Neural cell (in vitro differentiated cells): ENCODE results near the gene ENAH. TPM values are rescaled to one million over a fixed set of nuclear protein-coding genes. Genes with fewer than 3 reads are reported as not detected.

Source experiments
- H2AFZ ChIP-seq: fragments of 200-600, 300-800 bp; sonication (generic), shearing (Covaris generic); 2 replicates; pipeline ENCODE4 v1.6.0; 2014; ENCODE audit warnings: low read depth, mild to moderate bottlenecking, antibody characterized with exemption, low read length, moderate library complexity
- H3F3A ChIP-seq: fragments of 200-600 bp; shearing (Covaris generic); 2 replicates; pipeline ENCODE4 v1.6.1; 2016; ENCODE audit warnings: mild to moderate bottlenecking, moderate library complexity, mixed read lengths, antibody characterized with exemption, low read length; ENCODE audit not compliant: insufficient read depth, poor library complexity, severe bottlenecking
- H3K27ac ChIP-seq: fragments of 200-600, 300-800 bp; sonication (generic), shearing (Covaris generic); 2 replicates; pipeline ENCODE4 v1.5.1; 2014; ENCODE audit warnings: mild to moderate bottlenecking, low read length, moderate library complexity
- H3K27me3 ChIP-seq: fragments of 300-800, 200-600 bp; sonication (generic), shearing (Covaris generic); 2 replicates; pipeline ENCODE4 v1.6.0; 2014; ENCODE audit warnings: mild to moderate bottlenecking, low read depth, low read length, moderate library complexity; ENCODE audit not compliant: insufficient read depth
- H3K36me3 ChIP-seq: fragments of 300-800, 200-600 bp; sonication (generic), shearing (Covaris generic); 2 replicates; pipeline ENCODE4 v1.5.1; 2014; ENCODE audit warnings: mild to moderate bottlenecking, antibody characterized with exemption, low read length, moderate library complexity; ENCODE audit not compliant: insufficient read depth
- H3K4me2 ChIP-seq: fragments of 300-800, 200-600 bp; sonication (generic), shearing (Covaris generic); 2 replicates; pipeline ENCODE4 v1.6.0; 2014; ENCODE audit warnings: mild to moderate bottlenecking, low read length
- H3K4me3 ChIP-seq: fragments of 300-800, 200-600 bp; sonication (generic), shearing (Covaris generic); 2 replicates; pipeline ENCODE4 v1.5.1; 2014; ENCODE audit warnings: mild to moderate bottlenecking, low read length, moderate library complexity
- H3K79me2 ChIP-seq: fragments of 200-600 bp; shearing (Covaris generic); replicated peaks from 2 replicates; pipeline ENCODE4 v1.6.0; 2014; ENCODE audit warnings: mild to moderate bottlenecking, low read length, moderate library complexity; ENCODE audit not compliant: insufficient read depth
- H3K9ac ChIP-seq: fragments of 300-800, 200-600 bp; sonication (generic), shearing (Covaris generic); 2 replicates; pipeline ENCODE4 v1.6.1; 2016; ENCODE audit warnings: mild to moderate bottlenecking, low read length, mixed read lengths
- H3K9me2 ChIP-seq: fragments of 200-600 bp; shearing (Covaris generic); 2 replicates; pipeline ENCODE4 v1.6.1; 2016; ENCODE audit warnings: mild to moderate bottlenecking, low read length, mixed read lengths; ENCODE audit not compliant: insufficient read depth
- H3K9me3 ChIP-seq: fragments of 200-600, 300-800 bp; sonication (generic), shearing (Covaris generic); 2 replicates; pipeline ENCODE4 v1.6.1; 2016; ENCODE audit warnings: mild to moderate bottlenecking, mixed run types, low read length, moderate library complexity, mixed read lengths
- H4K20me1 ChIP-seq: fragments of 200-600 bp; shearing (Covaris generic); 2 replicates; pipeline ENCODE4 v1.6.1; 2016; ENCODE audit warnings: mild to moderate bottlenecking, mixed run types; ENCODE audit not compliant: insufficient read depth
- EP300 ChIP-seq: fragments of 450-650 bp; conservative IDR thresholded peaks from 2 replicates; pipeline ENCODE4 v1.6.1; 2014; ENCODE audit warnings: antibody characterized with exemption, mild to moderate bottlenecking, moderate library complexity; ENCODE audit not compliant: poor library complexity, severe bottlenecking
- EZH2 ChIP-seq: fragments of 200-600, 300-800 bp; shearing (Covaris generic), sonication (generic); IDR thresholded peaks from 2 replicates; pipeline ENCODE4 v1.6.1; 2014; ENCODE audit warnings: antibody characterized with exemption, low read length, borderline replicate concordance, mild to moderate bottlenecking; ENCODE audit not compliant: insufficient read depth, poor library complexity, severe bottlenecking
- MXI1 ChIP-seq: fragments of 450-650 bp; conservative IDR thresholded peaks from 2 replicates; pipeline ENCODE4 v1.6.1; 2014; ENCODE audit warnings: antibody characterized with exemption, mild to moderate bottlenecking; ENCODE audit not compliant: poor library complexity, severe bottlenecking
- POLR2AphosphoS5 ChIP-seq: IDR thresholded peaks from 2 replicates; pipeline ENCODE4 v1.6.1; 2012
- RAD21 ChIP-seq: fragments of 450-650 bp; conservative IDR thresholded peaks from 2 replicates; pipeline ENCODE4 v1.6.1; 2014; ENCODE audit warnings: antibody characterized with exemption, mild to moderate bottlenecking, moderate library complexity
- SMC3 ChIP-seq: fragments of 450-650 bp; conservative IDR thresholded peaks from 2 replicates; pipeline ENCODE4 v1.6.1; 2014; ENCODE audit warnings: antibody characterized with exemption, mild to moderate bottlenecking, moderate library complexity; ENCODE audit not compliant: poor library complexity
- TAF1 ChIP-seq: IDR thresholded peaks from 2 replicates; pipeline ENCODE4 v1.6.1; 2012; ENCODE audit warnings: low read depth
- polyA plus RNA-seq: library from polyadenylated mRNA; depleted of rRNA; stranded (reverse); fragments of >200 nt; gene quantifications from 2 replicates; pipeline ENCODE4 v1.2.3, GENCODE V29; 2014
- TF ChIP-seq, protein P1 (sequence below): fragments of 450-650 bp; IDR thresholded peaks from 2 replicates; pipeline ENCODE4 v1.5.1; 2014; ENCODE audit warnings: antibody characterized with exemption, mild to moderate bottlenecking, moderate library complexity; ENCODE audit not compliant: poor library complexity, severe bottlenecking
- TF ChIP-seq, protein P2 (sequence below): IDR thresholded peaks from 2 replicates; pipeline ENCODE4 v1.6.1; 2012; ENCODE audit warnings: borderline replicate concordance

ENAH gene
- polyA plus RNA-seq, 1 donor from 2014 or later = 58.4 TPM

- H4K20me1 ChIP-seq = no peaks in the 10 kb centered on the region
- no peak overlapping the region for H3K4me3 ChIP-seq
- no peaks in the 10 kb centered on the region for H3K36me3 ChIP-seq
- no peaks in the 10 kb centered on the region for H3K79me2 ChIP-seq
- no peak overlapping the region for H2AFZ ChIP-seq
- H3F3A ChIP-seq = no peaks in the 10 kb centered on the region
- H3K9ac ChIP-seq = no peak overlapping the region
- H3K27ac ChIP-seq = no peak overlapping the region
- H3K9me2 ChIP-seq = no peaks in the 10 kb centered on the region
- H3K27me3 ChIP-seq = no peaks in the 10 kb centered on the region
- TF ChIP-seq MXI1 = no peak
- no peak for TF ChIP-seq EZH2
- H3K9me3 ChIP-seq = no peaks in the 10 kb centered on the region
- H3K4me2 ChIP-seq = no peak overlapping the region
Observed at GRCh38 chr1:225479996-225480720, 172.8 kb downstream of the ENAH start.

DNA sequence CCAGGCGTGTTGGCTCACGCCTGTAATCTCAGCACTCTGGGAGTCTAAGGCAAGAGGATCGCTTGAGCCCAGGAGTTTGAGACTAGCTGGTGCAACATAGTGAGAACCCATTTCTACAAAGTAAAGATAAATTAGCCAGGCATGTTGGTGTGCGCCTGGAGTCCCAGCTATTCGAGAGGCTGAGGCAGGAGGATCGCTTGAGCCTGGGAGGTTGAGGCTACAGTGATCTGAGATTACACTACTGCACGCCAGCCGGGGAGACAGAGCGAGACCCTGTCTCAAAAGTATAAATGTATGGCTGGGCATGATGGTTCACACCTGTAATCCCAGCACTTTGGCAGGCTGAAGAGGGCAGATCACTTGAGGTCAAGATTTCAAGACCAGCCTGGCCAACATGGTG lies 173.6 kb downstream of the ENAH start:
- Histone ChIP-seq H3K27me3 (no peaks in the 10 kb centered on the region), H2AFZ (no peak overlapping the region), H3K4me3 (no peak overlapping the region), H3K9me3 (no peaks in the 10 kb centered on the region), H3F3A (no peaks in the 10 kb centered on the region), H3K27ac (no peak overlapping the region), H3K4me2 (no peak overlapping the region), H3K79me2 (no peaks in the 10 kb centered on the region), H3K9me2 (no peaks in the 10 kb centered on the region), H3K36me3 (no peaks in the 10 kb centered on the region), H3K9ac (no peak overlapping the region), H4K20me1 (no peaks in the 10 kb centered on the region)
- no peak for TF ChIP-seq RAD21
- TF ChIP-seq, protein P1, sequence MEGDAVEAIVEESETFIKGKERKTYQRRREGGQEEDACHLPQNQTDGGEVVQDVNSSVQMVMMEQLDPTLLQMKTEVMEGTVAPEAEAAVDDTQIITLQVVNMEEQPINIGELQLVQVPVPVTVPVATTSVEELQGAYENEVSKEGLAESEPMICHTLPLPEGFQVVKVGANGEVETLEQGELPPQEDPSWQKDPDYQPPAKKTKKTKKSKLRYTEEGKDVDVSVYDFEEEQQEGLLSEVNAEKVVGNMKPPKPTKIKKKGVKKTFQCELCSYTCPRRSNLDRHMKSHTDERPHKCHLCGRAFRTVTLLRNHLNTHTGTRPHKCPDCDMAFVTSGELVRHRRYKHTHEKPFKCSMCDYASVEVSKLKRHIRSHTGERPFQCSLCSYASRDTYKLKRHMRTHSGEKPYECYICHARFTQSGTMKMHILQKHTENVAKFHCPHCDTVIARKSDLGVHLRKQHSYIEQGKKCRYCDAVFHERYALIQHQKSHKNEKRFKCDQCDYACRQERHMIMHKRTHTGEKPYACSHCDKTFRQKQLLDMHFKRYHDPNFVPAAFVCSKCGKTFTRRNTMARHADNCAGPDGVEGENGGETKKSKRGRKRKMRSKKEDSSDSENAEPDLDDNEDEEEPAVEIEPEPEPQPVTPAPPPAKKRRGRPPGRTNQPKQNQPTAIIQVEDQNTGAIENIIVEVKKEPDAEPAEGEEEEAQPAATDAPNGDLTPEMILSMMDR = no peak
- TF ChIP-seq EZH2 = no peak
- TF ChIP-seq POLR2AphosphoS5 = no peak
- TF ChIP-seq, protein P2, sequence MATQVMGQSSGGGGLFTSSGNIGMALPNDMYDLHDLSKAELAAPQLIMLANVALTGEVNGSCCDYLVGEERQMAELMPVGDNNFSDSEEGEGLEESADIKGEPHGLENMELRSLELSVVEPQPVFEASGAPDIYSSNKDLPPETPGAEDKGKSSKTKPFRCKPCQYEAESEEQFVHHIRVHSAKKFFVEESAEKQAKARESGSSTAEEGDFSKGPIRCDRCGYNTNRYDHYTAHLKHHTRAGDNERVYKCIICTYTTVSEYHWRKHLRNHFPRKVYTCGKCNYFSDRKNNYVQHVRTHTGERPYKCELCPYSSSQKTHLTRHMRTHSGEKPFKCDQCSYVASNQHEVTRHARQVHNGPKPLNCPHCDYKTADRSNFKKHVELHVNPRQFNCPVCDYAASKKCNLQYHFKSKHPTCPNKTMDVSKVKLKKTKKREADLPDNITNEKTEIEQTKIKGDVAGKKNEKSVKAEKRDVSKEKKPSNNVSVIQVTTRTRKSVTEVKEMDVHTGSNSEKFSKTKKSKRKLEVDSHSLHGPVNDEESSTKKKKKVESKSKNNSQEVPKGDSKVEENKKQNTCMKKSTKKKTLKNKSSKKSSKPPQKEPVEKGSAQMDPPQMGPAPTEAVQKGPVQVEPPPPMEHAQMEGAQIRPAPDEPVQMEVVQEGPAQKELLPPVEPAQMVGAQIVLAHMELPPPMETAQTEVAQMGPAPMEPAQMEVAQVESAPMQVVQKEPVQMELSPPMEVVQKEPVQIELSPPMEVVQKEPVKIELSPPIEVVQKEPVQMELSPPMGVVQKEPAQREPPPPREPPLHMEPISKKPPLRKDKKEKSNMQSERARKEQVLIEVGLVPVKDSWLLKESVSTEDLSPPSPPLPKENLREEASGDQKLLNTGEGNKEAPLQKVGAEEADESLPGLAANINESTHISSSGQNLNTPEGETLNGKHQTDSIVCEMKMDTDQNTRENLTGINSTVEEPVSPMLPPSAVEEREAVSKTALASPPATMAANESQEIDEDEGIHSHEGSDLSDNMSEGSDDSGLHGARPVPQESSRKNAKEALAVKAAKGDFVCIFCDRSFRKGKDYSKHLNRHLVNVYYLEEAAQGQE = no peak
- TF ChIP-seq SMC3 = no peak
- no peak for TF ChIP-seq MXI1
- no peak for TF ChIP-seq EP300
- no peak for TF ChIP-seq TAF1
